ENCODE results near the gene FBXL20.

DNA sequence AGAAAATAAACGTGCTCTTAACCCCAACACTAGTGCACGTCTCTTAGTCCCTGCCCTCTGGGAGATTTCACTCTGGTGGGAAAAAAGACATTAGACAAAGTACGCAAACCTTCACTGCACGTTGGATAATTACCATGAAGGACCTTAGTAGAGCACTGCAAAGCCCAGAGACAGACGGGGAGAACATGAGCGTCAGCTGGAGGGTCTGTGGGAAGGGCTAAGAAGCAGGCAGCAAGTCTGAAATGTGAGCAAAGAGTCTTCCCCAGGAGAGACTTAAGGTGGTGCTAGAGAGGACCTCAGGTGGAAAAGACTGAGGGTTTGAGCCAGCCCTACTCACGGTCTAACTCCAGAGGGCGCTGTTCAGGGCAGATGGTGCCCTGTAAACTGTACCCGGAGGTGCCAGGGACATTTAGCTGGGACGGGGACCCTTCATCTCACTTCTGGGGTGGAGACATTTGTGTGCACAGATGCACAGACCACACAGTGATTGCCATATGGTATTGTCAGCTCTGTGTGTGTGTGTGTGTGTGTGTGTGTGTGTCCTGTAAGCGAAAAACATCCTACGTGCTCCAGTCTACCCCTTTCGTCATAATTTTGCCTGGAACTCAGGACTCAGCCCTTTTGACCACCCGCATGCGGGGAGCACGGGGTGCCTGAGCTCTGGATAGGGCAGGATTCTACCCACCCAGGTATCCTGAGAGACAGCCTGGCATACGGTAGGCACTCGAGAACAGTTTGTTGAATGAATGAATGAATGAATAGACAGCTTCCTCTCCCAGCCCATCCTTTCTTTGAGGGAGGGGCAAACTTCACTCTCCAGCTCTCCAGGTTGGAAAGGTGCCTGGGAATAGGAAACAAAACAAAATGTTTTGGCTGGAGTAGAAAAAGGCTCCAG lies 165.6 kb downstream of the FBXL20 start:
- TF ChIP-seq, protein P1, sequence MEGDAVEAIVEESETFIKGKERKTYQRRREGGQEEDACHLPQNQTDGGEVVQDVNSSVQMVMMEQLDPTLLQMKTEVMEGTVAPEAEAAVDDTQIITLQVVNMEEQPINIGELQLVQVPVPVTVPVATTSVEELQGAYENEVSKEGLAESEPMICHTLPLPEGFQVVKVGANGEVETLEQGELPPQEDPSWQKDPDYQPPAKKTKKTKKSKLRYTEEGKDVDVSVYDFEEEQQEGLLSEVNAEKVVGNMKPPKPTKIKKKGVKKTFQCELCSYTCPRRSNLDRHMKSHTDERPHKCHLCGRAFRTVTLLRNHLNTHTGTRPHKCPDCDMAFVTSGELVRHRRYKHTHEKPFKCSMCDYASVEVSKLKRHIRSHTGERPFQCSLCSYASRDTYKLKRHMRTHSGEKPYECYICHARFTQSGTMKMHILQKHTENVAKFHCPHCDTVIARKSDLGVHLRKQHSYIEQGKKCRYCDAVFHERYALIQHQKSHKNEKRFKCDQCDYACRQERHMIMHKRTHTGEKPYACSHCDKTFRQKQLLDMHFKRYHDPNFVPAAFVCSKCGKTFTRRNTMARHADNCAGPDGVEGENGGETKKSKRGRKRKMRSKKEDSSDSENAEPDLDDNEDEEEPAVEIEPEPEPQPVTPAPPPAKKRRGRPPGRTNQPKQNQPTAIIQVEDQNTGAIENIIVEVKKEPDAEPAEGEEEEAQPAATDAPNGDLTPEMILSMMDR (conservative IDR thresholded peaks at IDR 0.05) = peak; percentile 83
- TF ChIP-seq EZH2 (IDR thresholded peaks at IDR 0.05; ENCODE audit: low read depth) = no peak
